Activated naive CD4-positive, alpha-beta T cell treated with anti-CD3 and anti-CD28 coated beads, Interleukin-2, amount 50 U/mL, for 24 hours (primary cell): ENCODE data around the gene JCHAIN.

Experiments
- H3K27ac Mint-ChIP-seq: one replicate; pipeline ENCODE4 v1.8.0; 2021; ENCODE audit warnings: mild to moderate bottlenecking, mixed read lengths
- H3K27me3 Mint-ChIP-seq: one replicate; pipeline ENCODE4 v1.8.0; 2021; ENCODE audit warnings: mixed read lengths
- H3K36me3 Mint-ChIP-seq: one replicate; pipeline ENCODE4 v1.8.0; 2021; ENCODE audit warnings: mixed read lengths
- H3K4me1 Mint-ChIP-seq: one replicate; pipeline ENCODE4 v1.8.0; 2021; ENCODE audit warnings: mixed read lengths
- H3K4me3 Mint-ChIP-seq: one replicate; pipeline ENCODE4 v1.8.0; 2021; ENCODE audit warnings: mild to moderate bottlenecking, mixed read lengths
- H3K9me3 Mint-ChIP-seq: one replicate; pipeline ENCODE4 v1.8.0; 2021; ENCODE audit warnings: mixed read lengths

The JCHAIN gene

DNA sequence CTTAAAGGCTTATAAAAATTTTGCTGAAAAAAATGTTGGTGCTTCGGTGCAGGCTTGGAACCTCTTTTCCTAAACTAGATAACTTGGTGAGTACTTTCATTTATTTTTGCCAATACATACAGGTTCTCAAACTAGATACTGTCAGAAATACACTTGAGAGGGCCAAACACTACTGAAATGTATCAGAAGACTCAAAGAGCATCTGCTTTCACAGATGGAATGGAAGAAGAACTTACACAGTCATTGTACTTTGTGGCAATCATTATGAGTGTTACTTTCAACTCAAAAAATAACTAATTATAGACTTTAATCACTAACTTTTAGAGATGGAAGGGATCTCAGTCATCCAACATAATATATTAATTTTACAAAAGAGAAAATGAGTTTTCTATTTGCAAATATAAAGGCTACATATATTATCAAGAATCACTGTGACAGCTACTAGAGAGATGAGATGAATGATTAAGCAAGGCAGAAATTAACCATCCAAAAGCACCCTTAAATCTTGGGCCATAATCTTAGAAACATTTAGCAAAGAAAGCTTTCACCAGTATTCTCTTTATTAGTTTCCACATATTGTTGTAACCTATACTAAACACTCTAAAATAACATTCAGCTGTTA is 36.7 kb downstream of the JCHAIN start:
- no peak overlapping the region for H3K4me3 Mint-ChIP-seq
- peaks cover 5% of the 10 kb centered on the region for H3K27me3 Mint-ChIP-seq
- no peaks in the 10 kb centered on the region for H3K36me3 Mint-ChIP-seq
- H3K9me3 Mint-ChIP-seq: no peaks in the 10 kb centered on the region
- no peak overlapping the region for H3K27ac Mint-ChIP-seq
- peaks cover 5% of the 10 kb centered on the region for H3K4me1 Mint-ChIP-seq

DNA sequence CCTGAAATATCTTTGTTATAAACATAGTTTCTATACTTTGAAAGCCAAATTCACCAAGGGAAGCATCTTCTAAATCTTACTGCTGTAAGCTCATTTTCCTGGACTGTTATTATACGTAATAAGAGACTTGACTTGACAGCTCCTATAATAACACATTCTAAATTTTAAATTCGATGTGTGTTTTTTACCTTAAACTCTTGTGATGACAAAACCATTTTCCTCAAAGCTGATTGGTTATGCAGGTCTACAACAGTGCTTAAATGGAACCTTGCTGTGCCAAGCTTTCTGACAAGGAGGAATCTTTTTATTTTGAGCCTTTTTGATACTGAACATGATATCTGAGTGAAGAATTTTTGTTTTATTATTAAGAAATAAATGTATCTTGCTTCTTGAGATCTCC is 37.9 kb downstream of the JCHAIN start, which contains the start of gene ENAM:
ENAM (plus strand) TSS at position 301 of the 400 bp plus-strand sequence. CDS start 757 bp downstream, outside the sequence.
- Mint-ChIP-seq H3K36me3 (no peaks in the 10 kb centered on the region), H3K9me3 (no peaks in the 10 kb centered on the region), H3K27me3 (peaks cover 1% of the 10 kb centered on the region)

DNA sequence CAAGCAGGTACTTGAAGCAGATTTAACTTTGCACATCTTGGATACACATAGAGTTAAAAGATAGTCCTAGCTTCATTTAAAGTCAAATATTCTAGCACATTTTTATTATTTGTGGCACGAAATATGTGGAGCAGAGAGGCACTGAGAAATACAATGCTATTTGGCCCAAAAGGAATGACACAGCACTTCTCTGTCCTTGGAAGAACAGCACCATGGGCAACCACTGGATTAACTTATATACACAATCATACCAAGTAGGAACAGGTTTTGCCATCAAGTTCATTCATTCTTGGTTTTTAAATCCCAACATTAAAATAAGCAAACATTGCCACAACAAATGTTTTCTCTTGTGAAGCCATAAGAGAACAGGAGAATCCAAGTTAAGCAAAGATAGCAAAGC is 38.7 kb downstream of the JCHAIN start:
- Mint-ChIP-seq H3K4me3 (no peak overlapping the region), H3K27me3 (peaks cover 1% of the 10 kb centered on the region), H3K36me3 (no peaks in the 10 kb centered on the region), H3K4me1 (peaks cover 5% of the 10 kb centered on the region), H3K9me3 (no peaks in the 10 kb centered on the region), H3K27ac (no peak overlapping the region)

More for the DNA sequence above, 37.9 kb downstream of the JCHAIN start, which contains the start of gene ENAM:
- Mint-ChIP-seq H3K4me1 (peaks cover 5% of the 10 kb centered on the region), H3K4me3 (no peak within 1 kb of the TSS), H3K27ac (no peak within 1 kb of the TSS)

DNA sequence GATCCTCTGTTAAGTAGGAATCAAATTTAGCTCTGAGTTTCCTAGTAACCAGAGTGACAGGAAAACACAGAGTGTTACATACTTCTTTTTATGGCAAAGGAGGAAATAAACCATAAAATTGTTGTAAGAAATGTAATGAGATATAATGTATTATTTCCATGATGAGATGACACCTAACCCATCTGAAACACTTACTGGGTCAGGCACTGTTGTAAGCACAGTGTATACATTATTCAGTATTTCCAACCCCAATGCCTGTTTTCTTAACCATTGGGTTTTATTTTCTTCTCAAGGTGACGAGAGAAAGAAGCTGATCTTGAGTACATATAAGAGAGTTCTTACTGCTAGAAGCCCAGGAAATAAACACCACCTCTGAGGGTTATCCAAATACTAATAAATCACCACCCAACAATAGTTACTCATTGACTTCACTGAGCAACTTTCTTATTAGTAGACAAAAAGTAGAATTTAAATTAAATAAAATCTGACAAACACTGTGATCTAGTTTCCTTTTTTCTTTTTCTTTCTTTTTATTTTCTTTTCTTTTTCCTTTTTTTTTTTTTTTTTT is 42.0 kb downstream of the JCHAIN start:
- Mint-ChIP-seq H3K4me1 (peaks cover 5% of the 10 kb centered on the region), H3K9me3 (no peaks in the 10 kb centered on the region), H3K27ac (no peak overlapping the region), H3K27me3 (peaks cover 1% of the 10 kb centered on the region), H3K4me3 (no peak overlapping the region), H3K36me3 (no peaks in the 10 kb centered on the region)

DNA sequence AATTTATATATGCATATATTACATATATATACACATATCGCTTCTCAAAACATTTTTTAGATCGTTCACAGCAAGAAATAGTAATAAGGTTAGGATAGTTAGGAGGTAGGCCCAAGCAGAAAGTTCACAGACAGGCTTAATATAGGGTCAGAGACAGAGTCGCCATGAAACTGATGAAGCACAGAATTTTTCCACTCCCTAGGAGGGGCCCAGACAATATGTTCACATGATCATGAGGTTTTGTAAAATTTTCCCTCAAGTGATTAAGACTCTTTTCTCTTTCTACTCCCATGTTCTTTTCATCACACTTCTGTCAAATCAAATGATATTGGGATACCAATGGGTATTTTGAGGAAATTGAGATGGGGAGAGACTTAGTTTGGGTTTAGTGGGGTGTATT is 43.0 kb downstream of the JCHAIN start:
- Mint-ChIP-seq H3K36me3 (no peaks in the 10 kb centered on the region), H3K27ac (peak overlapping the region; percentile 43), H3K4me1 (no peaks in the 10 kb centered on the region), H3K4me3 (no peak overlapping the region), H3K27me3 (peaks cover 1% of the 10 kb centered on the region), H3K9me3 (no peaks in the 10 kb centered on the region)

DNA sequence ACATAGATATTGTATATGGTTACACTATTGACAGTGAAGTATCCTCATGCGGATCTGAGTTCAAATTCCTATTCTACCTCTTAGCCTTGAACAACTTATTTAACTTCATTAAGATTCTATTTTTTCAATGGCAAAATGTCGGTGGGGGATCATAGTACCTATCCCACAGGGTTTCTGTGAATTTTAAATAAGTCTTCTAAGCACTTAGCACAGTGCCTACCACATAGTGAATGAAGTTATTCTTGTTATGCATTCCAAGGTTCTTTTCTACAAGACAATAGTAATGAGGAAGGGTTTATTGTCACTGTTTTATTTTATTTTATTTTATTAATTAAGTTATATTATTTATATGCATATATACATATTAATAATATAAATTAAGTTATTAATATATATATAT is 46.5 kb downstream of the JCHAIN start:
- no peak overlapping the region for H3K27ac Mint-ChIP-seq
- no peak overlapping the region for H3K4me3 Mint-ChIP-seq
- H3K27me3 Mint-ChIP-seq: no peaks in the 10 kb centered on the region
- no peaks in the 10 kb centered on the region for H3K4me1 Mint-ChIP-seq
- no peaks in the 10 kb centered on the region for H3K9me3 Mint-ChIP-seq
- no peaks in the 10 kb centered on the region for H3K36me3 Mint-ChIP-seq

DNA sequence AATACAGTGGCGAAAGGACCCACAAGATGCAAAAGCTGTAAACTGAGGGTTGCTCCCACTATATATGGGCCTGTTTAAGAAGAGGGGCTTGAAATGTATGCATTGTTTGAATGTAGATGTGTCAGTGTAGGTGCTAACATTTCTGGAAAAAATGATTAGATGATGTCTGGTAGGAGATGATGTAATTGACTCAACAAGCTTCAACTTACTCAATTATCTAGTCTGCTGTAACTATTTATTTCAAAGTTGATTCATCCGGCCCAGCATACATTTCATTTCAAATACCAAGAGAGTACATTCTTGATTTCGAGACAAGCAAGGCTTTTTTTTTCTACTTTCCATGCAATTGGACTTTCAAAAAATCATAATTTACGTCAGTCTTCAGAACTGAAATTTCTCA is 47.0 kb downstream of the JCHAIN start:
- Mint-ChIP-seq H3K36me3 (no peaks in the 10 kb centered on the region), H3K4me3 (no peak overlapping the region), H3K27me3 (no peaks in the 10 kb centered on the region)

DNA sequence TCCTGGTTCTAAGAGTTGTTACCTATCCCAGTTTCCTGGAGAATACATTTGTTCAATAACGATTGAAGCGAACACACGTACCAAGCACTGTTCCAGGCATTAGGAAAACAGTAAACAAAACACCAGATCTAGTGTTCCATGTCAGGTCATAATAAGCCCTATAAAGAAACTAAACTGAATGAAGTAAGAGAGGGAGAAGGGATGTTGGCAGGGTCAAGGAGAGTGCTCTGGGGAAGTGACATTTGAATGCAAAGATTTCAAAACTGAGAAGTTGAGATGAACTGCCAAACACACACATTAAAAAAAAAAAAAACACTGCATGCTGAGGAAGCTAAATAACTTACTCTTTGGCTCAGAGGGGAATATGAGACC is 52.1 kb downstream of the JCHAIN start:
- H3K27ac Mint-ChIP-seq: no peak overlapping the region
- no peaks in the 10 kb centered on the region for H3K36me3 Mint-ChIP-seq
- no peak overlapping the region for H3K4me3 Mint-ChIP-seq
- no peaks in the 10 kb centered on the region for H3K9me3 Mint-ChIP-seq
- H3K4me1 Mint-ChIP-seq: peaks cover 15% of the 10 kb centered on the region
- peaks cover 7% of the 10 kb centered on the region for H3K27me3 Mint-ChIP-seq

More for the DNA sequence above, 47.0 kb downstream of the JCHAIN start:
- no peaks in the 10 kb centered on the region for H3K4me1 Mint-ChIP-seq
- no peak overlapping the region for H3K27ac Mint-ChIP-seq
- no peaks in the 10 kb centered on the region for H3K9me3 Mint-ChIP-seq

DNA sequence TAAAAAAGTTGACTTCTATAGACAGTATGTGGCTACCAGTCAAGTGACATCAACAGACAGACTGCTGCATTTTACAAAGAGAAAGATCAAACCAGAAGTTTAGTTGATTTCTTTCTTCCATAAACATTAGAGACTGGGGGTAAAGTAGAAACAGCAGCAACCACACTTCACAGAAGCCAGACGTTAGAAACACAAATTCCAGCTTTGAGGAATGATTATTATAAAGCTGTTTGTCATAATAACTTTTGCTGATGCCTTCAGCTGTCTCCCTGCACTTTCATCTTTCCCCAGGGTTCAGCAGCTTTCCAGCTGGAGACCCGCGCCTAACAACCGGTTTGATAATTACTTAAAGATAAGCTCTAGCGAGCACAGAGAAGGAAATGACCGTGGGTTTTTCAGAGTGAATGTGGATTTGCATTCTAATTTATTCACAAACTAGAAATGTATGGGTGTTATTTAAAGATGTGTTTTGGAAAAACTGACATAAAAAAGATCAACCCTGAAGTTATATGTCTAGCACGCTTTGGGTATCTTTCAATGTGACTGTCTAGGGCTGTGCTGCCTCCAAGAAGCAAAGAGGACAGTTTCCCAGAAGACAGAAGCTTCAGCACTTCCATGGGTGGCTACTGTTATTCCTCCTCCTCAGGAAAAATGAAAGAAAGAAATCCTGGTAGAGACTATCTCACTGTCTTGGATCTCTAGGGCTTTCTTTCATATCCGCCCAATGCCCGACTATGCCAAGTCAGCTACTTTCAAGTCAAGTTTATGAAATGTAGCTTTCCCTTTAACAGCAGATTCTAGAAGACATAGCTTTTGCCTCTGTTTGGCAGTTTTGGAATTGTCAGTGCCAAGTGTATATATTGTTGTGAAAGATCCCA is 52.8 kb downstream of the JCHAIN start:
- H3K4me3 Mint-ChIP-seq: no peak overlapping the region
- H3K36me3 Mint-ChIP-seq: no peaks in the 10 kb centered on the region
- H3K27ac Mint-ChIP-seq: no peak overlapping the region
- peaks cover 15% of the 10 kb centered on the region for H3K4me1 Mint-ChIP-seq
- H3K9me3 Mint-ChIP-seq: no peaks in the 10 kb centered on the region
- peaks cover 7% of the 10 kb centered on the region for H3K27me3 Mint-ChIP-seq

DNA sequence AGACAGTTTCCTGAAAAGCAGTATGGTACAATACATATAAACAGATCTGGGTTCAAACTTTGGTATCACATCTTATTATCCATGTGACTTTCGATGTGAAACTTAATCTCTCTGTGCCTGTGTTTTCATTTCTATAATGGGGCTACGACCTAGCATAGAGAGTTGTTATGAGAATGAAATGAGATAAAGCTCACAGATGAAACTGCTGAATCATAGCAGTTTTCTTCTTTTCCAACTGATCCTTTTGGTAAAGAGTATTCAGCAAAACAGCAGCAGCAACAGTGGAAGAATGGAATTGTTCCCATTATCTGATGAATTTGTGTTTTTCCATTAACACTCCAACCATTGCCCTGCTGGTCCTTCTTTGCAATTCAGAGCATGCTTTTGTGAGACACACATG is 58.0 kb downstream of the JCHAIN start:
- Mint-ChIP-seq H3K4me1 (peaks cover 7% of the 10 kb centered on the region), H3K4me3 (no peak overlapping the region), H3K27me3 (peaks cover 12% of the 10 kb centered on the region), H3K27ac (no peak overlapping the region), H3K9me3 (no peaks in the 10 kb centered on the region), H3K36me3 (no peaks in the 10 kb centered on the region)

DNA sequence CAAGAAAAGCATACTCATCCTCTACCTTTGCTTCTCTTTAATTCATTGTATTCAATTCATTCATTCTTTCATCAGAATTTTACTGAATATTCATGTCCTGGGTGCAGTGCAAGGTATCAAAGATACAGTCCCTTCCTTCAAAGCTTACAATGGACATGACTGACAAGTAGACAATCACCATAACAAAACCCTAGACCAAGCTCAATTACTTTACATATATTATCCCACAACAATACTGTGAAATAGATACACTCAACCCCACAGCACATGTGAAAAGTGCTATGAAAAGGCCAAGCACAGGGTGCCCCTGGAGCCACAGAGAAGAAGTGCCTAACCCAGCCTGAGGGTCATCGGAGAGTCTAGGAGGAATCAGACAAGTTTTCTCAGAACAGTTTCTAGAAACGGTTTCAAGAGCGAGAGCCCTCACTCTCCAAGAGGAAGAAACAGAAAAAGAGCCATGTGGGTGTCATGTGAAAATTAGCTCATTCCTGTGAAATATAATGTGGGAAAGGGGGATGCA is 58.9 kb downstream of the JCHAIN start:
- Mint-ChIP-seq H3K4me3 (no peak overlapping the region), H3K4me1 (no peaks in the 10 kb centered on the region), H3K9me3 (no peaks in the 10 kb centered on the region), H3K27me3 (peaks cover 12% of the 10 kb centered on the region), H3K27ac (no peak overlapping the region), H3K36me3 (no peaks in the 10 kb centered on the region)

DNA sequence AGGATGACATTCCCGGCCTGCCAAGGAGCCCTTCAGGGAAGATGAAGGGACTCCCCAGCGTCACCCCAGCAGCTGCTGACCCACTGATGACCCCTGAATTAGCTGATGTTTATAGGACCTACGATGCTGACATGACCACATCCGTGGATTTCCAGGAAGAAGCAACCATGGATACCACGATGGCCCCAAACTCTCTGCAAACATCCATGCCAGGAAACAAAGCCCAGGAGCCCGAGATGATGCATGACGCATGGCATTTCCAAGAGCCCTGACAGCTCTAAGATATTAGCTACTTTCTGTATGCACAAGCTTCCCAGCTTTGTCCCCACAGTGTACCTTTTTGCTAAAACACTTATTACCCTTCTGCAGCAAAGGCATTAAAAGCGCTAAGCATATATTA is 59.8 kb downstream of the JCHAIN start:
- Mint-ChIP-seq H3K27ac (no peak overlapping the region), H3K36me3 (no peaks in the 10 kb centered on the region), H3K4me1 (peaks cover 4% of the 10 kb centered on the region), H3K27me3 (peaks cover 7% of the 10 kb centered on the region), H3K4me3 (no peak overlapping the region), H3K9me3 (no peaks in the 10 kb centered on the region)
